GM18505 (cell line): ENCODE data around the gene MACO1.

Source experiments
- ATAC-seq: cut with Tn5 transposase; IDR thresholded peaks from one replicate; pipeline ENCODE4 v1.9.1; 2021; ENCODE audit not compliant: unreplicated experiment
- POLR2A ChIP-seq: IDR thresholded peaks from 4 replicates; pipeline ENCODE4 v1.6.1; 2011; ENCODE audit warnings: borderline replicate concordance; ENCODE audit not compliant: insufficient read depth, insufficient read length; ENCODE audit errors: extremely low read depth

Gene MACO1

GRCh38 chr1:25529518-25530185, 99.0 kb downstream of the MACO1 start:
- no peak for ATAC-seq
- no peak for TF ChIP-seq POLR2A

- ATAC-seq, result no peak
- no peak for TF ChIP-seq POLR2A
Measured at GRCh38 chr1:25530186-25531081, 99.7 kb downstream of the MACO1 start.

DNA sequence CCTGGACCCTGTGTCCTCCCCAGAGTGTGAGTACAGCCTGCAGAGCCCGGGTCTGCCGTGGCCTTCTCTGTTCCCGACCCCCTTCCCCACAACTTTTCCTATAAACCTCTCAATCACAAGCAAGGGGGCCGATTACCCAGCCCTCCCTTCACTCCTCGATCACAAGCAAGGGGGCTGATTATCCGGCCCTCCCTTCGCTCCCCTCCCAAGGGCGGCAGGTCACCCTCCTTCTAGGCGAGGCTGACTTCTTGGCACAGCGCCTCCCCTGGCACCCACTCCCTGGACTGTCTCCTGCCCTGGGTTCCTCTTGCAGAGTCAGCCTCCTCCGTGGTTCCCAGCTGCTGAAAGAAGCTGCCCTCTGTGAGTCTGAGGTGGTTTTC, 100.4 kb downstream of the MACO1 start:
- TF ChIP-seq POLR2A, result no peak
- ATAC-seq, result no peak

GRCh38 chr1:25532970-25533369, 102.3 kb downstream of the MACO1 start:
- no peak for TF ChIP-seq POLR2A
- ATAC-seq, result no peak

DNA sequence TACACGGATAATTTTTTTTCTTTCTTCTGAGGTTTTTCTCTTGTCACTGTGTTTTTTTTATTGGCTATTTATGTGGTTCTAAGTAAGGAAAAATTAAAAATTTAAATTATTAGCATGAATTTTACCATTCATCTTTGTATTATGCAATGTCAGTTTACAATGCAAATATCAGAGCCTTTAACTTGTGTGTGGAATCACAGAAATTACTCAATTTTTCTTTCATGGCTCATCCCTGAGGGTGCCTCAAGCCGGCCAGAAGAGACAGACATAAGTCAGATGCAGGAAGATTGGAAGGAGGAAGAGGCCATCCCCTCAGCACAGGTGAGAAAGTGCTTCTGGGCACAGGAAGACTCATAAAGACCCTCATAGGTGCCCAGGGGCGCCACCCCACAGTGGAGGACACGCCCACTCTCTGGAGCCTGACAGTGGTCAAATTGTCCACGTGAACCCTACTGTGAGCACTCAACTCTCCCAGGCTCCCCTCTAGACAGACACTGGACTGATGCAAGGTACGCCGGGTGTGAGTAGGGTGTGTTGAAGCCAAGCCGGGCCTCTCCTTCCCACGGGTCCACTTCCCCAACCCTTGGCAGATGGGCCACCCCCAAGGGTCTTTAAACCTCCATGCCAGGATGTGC, 103.2 kb downstream of the MACO1 start:
- no peak for TF ChIP-seq POLR2A
- no peak for ATAC-seq

- no peak for ATAC-seq
- TF ChIP-seq POLR2A, result no peak
Measured at GRCh38 chr1:25534410-25534788, 103.7 kb downstream of the MACO1 start.

DNA sequence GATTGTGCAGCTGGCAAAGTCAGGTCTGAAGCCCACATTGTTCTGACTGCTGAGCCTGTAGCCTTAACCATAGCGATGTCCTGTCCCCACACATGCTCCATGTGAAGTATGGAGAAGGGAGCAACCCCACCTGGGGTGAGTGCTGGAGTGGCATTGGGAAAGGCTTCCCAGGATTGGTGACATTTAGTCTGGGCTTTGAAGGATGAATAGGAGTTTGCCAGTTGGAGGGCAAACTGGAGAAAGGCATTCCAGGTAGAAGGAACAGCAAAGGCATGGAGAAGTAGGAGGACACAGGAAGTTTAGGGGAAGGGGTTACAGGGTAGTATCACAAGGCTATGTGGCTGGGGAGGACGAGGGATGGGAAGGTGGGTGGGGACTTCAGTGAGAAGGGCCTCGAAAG, 105.4 kb downstream of the MACO1 start:
- no peak for ATAC-seq
- TF ChIP-seq POLR2A, result no peak

DNA sequence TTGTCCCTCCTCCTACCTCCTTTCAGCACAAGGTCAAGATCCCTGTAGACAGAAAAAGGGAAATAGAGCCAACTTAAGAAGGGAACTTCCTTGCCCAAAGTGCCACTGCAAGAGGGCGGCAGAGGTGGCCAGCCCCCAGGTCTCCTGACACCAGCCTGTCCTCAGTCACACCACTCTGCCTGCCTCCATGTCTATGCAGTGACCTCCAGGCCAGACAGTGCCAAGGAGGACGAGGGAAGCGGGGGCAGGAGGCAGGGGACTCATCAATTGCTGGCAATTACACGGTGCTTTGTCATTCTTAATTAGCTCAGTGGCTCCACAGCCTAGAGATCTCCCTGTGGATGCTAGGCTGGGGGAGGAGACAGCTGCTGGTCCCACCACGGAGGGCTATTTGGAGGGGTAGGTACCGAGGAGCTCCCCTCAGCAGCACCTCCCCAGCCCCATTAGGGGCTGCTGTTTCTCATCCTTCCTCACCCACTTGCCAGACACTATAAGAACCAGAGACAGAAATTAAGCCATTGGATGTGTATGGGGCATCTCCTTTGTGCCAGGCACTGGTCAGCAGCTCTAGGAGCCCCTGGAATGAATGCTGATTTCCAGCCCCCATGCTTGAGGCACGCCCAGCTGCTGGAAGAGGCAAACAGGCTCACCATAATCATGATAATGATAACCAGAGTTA, 106.6 kb downstream of the MACO1 start:
- ATAC-seq, result no peak
- no peak for TF ChIP-seq POLR2A

- no peak for ATAC-seq
Measured at GRCh38 chr1:25538191-25538767, 107.6 kb downstream of the MACO1 start.

GRCh38 chr1:25540750-25541342, 110.1 kb downstream of the MACO1 start:
- no peak for ATAC-seq
- no peak for TF ChIP-seq POLR2A

More at GRCh38 chr1:25538191-25538767, 107.6 kb downstream of the MACO1 start:
- TF ChIP-seq POLR2A, result no peak

GRCh38 chr1:25541425-25541824, 110.7 kb downstream of the MACO1 start:
- no peak for ATAC-seq
- no peak for TF ChIP-seq POLR2A

GRCh38 chr1:25541889-25542658, 111.4 kb downstream of the MACO1 start:
- TF ChIP-seq POLR2A, result no peak
- ATAC-seq, result no peak
